ENCODE data around the gene NME1.
A peak's percentile ranks its signal among the peaks of the same experiment; 100 is the strongest.
"Not testable (repeated sequence)": the region's sequence is repeated elsewhere in the genome, so short reads cannot be mapped to it uniquely, and the experiment has no call there.

The NME1 gene

GRCh38 chr17:51170736-51171135, 17.4 kb downstream of the NME1 start:
- no peaks in the 10 kb centered on the region for H3K9me3 ChIP-seq (ENCODE audit: control extremely low read depth in 1 of 5, control insufficient read depth in 4 of 5, insufficient read depth in 2 of 5, low read depth in 1 of 5, low read length in 4 of 5)
- peaks cover 11 to 50% (median 36%) of the 10 kb centered on the region in 4 experiments for H3K36me3 ChIP-seq (ENCODE audit: control insufficient read depth in 4 of 4, insufficient read depth in 4 of 4, low read length in 3 of 4)
- WGBS (ENCODE audit: insufficient coverage) = no CpG with 5 or more reads among the region's 2 CpGs
- peaks cover 0 to 13% (median 11%) of the 10 kb centered on the region in 4 experiments for H3K4me1 ChIP-seq (ENCODE audit: control extremely low read depth in 1 of 4, control insufficient read depth in 4 of 4, insufficient read depth in 4 of 4, low read length in 3 of 4)
- CTCF ChIA-PET = interaction anchor here (1.5 to 2.4 kb wide), 2 partner anchors 9 to 14 kb away, joined by 5 to 6 read pairs; no protein-coding TSS in a partner anchor
- no peak overlapping the region for H3K27ac ChIP-seq (ENCODE audit: insufficient read depth in 1 of 2, low read depth in 1 of 2, low read length in 2 of 2, poor library complexity in 1 of 2, severe bottlenecking in 2 of 2)
- POLR2A ChIA-PET = no interaction called here
- H3K27me3 ChIP-seq (replicated peaks in 2 of 5; ENCODE audit: control insufficient read depth in 4 of 5, insufficient read depth in 5 of 5, low read length in 4 of 5) = no peaks in the 10 kb centered on the region
- no peak overlapping the region for H3K4me3 ChIP-seq (ENCODE audit: control insufficient read depth in 1 of 7, extremely low read depth in 1 of 7, insufficient read depth in 4 of 7, low read depth in 2 of 7, low read length in 6 of 7)
- no peak for DNase-seq

GRCh38 chr17:51172030-51172429, 18.7 kb downstream of the NME1 start:
- DNase-seq = not testable (repeated sequence)
- H3K4me1 ChIP-seq (ENCODE audit: control extremely low read depth in 1 of 4, control insufficient read depth in 4 of 4, insufficient read depth in 4 of 4, low read length in 3 of 4) = peaks cover 0 to 10% (median 4%) of the 10 kb centered on the region in 4 experiments
- WGBS (ENCODE audit: insufficient coverage) = 89% methylated on average over 9 of the region's 9 CpGs

GRCh38 chr17:51180486-51180885, 27.1 kb downstream of the NME1 start:
- ChIA-PET CTCF (interaction anchor here (1.0 kb wide), 1 partner anchor 180 kb away, joined by 3 read pairs; no protein-coding TSS in a partner anchor), POLR2A (no interaction called here)
- 100% methylated on average over 1 of the region's 5 CpGs for WGBS (ENCODE audit: insufficient coverage)

More at GRCh38 chr17:51172030-51172429, 18.7 kb downstream of the NME1 start:
- H3K27me3 ChIP-seq (replicated peaks in 2 of 5; ENCODE audit: control insufficient read depth in 4 of 5, insufficient read depth in 5 of 5, low read length in 4 of 5); H3K4me3 ChIP-seq (ENCODE audit: control insufficient read depth in 1 of 7, extremely low read depth in 1 of 7, insufficient read depth in 4 of 7, low read depth in 2 of 7, low read length in 6 of 7); H3K27ac ChIP-seq (ENCODE audit: insufficient read depth in 1 of 2, low read depth in 1 of 2, low read length in 2 of 2, poor library complexity in 1 of 2, severe bottlenecking in 2 of 2); H3K9me3 ChIP-seq (ENCODE audit: control extremely low read depth in 1 of 5, control insufficient read depth in 4 of 5, insufficient read depth in 2 of 5, low read depth in 1 of 5, low read length in 4 of 5); POLR2A ChIA-PET: not testable (repeated sequence)
- H3K36me3 ChIP-seq (ENCODE audit: control insufficient read depth in 4 of 4, insufficient read depth in 4 of 4, low read length in 3 of 4) = peaks cover 11 to 50% (median 37%) of the 10 kb centered on the region in 4 experiments
- CTCF ChIA-PET = interaction anchor here (2.4 kb wide), 1 partner anchor 10 kb away, joined by 6 read pairs; no protein-coding TSS in a partner anchor

GRCh38 chr17:51184124-51184523, 30.8 kb downstream of the NME1 start:
- WGBS (ENCODE audit: insufficient coverage) = 83% methylated on average over 1 of the region's 1 CpG
- H3K27ac ChIP-seq (ENCODE audit: insufficient read depth in 1 of 2, low read depth in 1 of 2, low read length in 2 of 2, poor library complexity in 1 of 2, severe bottlenecking in 2 of 2) = peak overlapping the region in 1 of 2 experiments; percentile 36
- H3K36me3 ChIP-seq (ENCODE audit: control insufficient read depth in 4 of 4, insufficient read depth in 4 of 4, low read length in 3 of 4) = peaks cover 9 to 62% (median 41%) of the 10 kb centered on the region in 4 experiments
- no peaks in the 10 kb centered on the region for H3K27me3 ChIP-seq (replicated peaks in 2 of 5; ENCODE audit: control insufficient read depth in 4 of 5, insufficient read depth in 5 of 5, low read length in 4 of 5)
- H3K9me3 ChIP-seq (ENCODE audit: control extremely low read depth in 1 of 5, control insufficient read depth in 4 of 5, insufficient read depth in 2 of 5, low read depth in 1 of 5, low read length in 4 of 5) = no peaks in the 10 kb centered on the region
- no peak overlapping the region for H3K4me3 ChIP-seq (ENCODE audit: control insufficient read depth in 1 of 7, extremely low read depth in 1 of 7, insufficient read depth in 4 of 7, low read depth in 2 of 7, low read length in 6 of 7)
- POLR2A ChIA-PET = interaction anchor here (0.5 kb wide), 1 partner anchor 81 kb away, joined by 3 read pairs; no protein-coding TSS in a partner anchor
- H3K4me1 ChIP-seq (ENCODE audit: control extremely low read depth in 1 of 4, control insufficient read depth in 4 of 4, insufficient read depth in 4 of 4, low read length in 3 of 4) = peaks cover 0 to 3% (median 0%) of the 10 kb centered on the region in 4 experiments
- no peak for DNase-seq
- CTCF ChIA-PET = interaction anchor here (1.8 kb wide), 1 partner anchor 14 kb away, joined by 5 read pairs; no protein-coding TSS in a partner anchor

More at GRCh38 chr17:51180486-51180885, 27.1 kb downstream of the NME1 start:
- Histone ChIP-seq H3K27me3 (replicated peaks in 2 of 5; ENCODE audit: control insufficient read depth in 4 of 5, insufficient read depth in 5 of 5, low read length in 4 of 5) (no peaks in the 10 kb centered on the region), H3K4me3 (ENCODE audit: control insufficient read depth in 1 of 7, extremely low read depth in 1 of 7, insufficient read depth in 4 of 7, low read depth in 2 of 7, low read length in 6 of 7) (no peak overlapping the region), H3K9me3 (ENCODE audit: control extremely low read depth in 1 of 5, control insufficient read depth in 4 of 5, insufficient read depth in 2 of 5, low read depth in 1 of 5, low read length in 4 of 5) (no peaks in the 10 kb centered on the region), H3K4me1 (ENCODE audit: control extremely low read depth in 1 of 4, control insufficient read depth in 4 of 4, insufficient read depth in 4 of 4, low read length in 3 of 4) (peaks cover 0 to 3% (median 0%) of the 10 kb centered on the region in 4 experiments), H3K36me3 (ENCODE audit: control insufficient read depth in 4 of 4, insufficient read depth in 4 of 4, low read length in 3 of 4) (peaks cover 8 to 47% (median 32%) of the 10 kb centered on the region in 4 experiments), H3K27ac (ENCODE audit: insufficient read depth in 1 of 2, low read depth in 1 of 2, low read length in 2 of 2, poor library complexity in 1 of 2, severe bottlenecking in 2 of 2) (no peak overlapping the region)
- no peak for DNase-seq

DNA sequence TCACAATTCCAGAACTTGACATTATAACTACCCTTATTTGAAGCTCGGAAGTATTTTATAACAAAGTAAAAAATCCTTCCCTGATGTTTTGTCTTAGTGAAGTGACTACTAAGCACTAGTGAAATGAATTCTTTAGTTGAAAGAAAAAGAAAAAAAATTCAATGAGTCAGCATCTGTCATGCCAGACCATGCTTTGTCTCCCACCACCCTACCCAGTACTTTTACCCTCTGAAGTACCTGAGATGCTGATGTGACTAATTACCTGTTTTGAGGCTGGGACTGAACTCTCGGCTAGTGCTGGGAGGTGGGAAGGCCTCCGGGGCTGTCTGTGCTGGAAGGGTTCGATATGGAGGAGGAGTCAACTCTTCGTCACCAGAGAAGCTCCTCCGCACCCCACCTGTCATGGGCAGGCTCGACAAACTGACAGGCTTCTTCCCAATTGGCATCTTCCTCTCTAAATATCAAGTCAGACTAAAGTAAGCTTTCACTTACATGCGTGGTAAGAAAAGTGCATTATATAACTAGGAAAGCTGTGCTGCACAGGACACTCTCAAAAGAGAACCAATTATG, 32.5 kb downstream of the NME1 start:
- H3K9me3 ChIP-seq (ENCODE audit: control extremely low read depth in 1 of 5, control insufficient read depth in 4 of 5, insufficient read depth in 2 of 5, low read depth in 1 of 5, low read length in 4 of 5) = no peaks in the 10 kb centered on the region
- ChIA-PET POLR2A (no interaction called here), CTCF (interaction anchor here (1.1 kb wide), 1 partner anchor 9 kb away, joined by 3 read pairs; no protein-coding TSS in a partner anchor)
- DNase-seq = no peak
- no peak overlapping the region for H3K27ac ChIP-seq (ENCODE audit: insufficient read depth in 1 of 2, low read depth in 1 of 2, low read length in 2 of 2, poor library complexity in 1 of 2, severe bottlenecking in 2 of 2)
- peaks cover 10 to 65% (median 49%) of the 10 kb centered on the region in 4 experiments for H3K36me3 ChIP-seq (ENCODE audit: control insufficient read depth in 4 of 4, insufficient read depth in 4 of 4, low read length in 3 of 4)
- H3K27me3 ChIP-seq (replicated peaks in 2 of 5; ENCODE audit: control insufficient read depth in 4 of 5, insufficient read depth in 5 of 5, low read length in 4 of 5) = no peaks in the 10 kb centered on the region
- H3K4me1 ChIP-seq (ENCODE audit: control extremely low read depth in 1 of 4, control insufficient read depth in 4 of 4, insufficient read depth in 4 of 4, low read length in 3 of 4) = peaks cover 0 to 3% (median 0%) of the 10 kb centered on the region in 4 experiments
- WGBS (ENCODE audit: insufficient coverage) = 93% methylated on average over 3 of the region's 8 CpGs
- no peak overlapping the region for H3K4me3 ChIP-seq (ENCODE audit: control insufficient read depth in 1 of 7, extremely low read depth in 1 of 7, insufficient read depth in 4 of 7, low read depth in 2 of 7, low read length in 6 of 7)

DNA sequence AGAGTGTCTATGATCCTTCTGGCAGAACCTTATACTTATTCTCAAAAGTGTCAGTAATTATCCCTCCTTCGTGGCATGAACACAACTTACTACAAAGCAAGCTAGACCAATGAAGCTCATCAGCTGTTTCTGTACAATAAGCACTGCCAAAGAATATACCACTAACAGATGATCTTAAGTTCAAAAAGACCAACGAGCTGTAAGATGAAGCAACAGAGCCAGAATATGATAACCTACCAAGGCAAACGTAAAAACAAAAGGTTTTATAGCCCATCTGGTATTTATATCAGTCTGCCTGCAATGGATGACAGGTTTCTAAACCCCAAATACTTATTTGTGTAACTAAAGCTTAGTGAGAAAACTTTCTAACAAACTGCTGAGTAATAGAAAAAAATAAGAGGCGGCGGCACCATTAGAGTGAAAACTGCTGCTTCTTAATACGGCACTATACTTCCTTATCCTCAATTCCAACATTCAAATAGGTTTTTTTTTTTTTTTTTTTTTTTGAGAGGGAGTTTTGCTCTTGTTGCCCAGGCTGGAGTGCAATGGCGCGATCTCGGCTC, 35.0 kb downstream of the NME1 start:
- DNase-seq = no peak
- Histone ChIP-seq H3K4me3 (ENCODE audit: control insufficient read depth in 1 of 7, extremely low read depth in 1 of 7, insufficient read depth in 4 of 7, low read depth in 2 of 7, low read length in 6 of 7) (no peak overlapping the region), H3K4me1 (ENCODE audit: control extremely low read depth in 1 of 4, control insufficient read depth in 4 of 4, insufficient read depth in 4 of 4, low read length in 3 of 4) (peaks cover 0 to 3% (median 0%) of the 10 kb centered on the region in 4 experiments), H3K27ac (ENCODE audit: insufficient read depth in 1 of 2, low read depth in 1 of 2, low read length in 2 of 2, poor library complexity in 1 of 2, severe bottlenecking in 2 of 2) (peak overlapping the region in 1 of 2 experiments; percentile 29), H3K36me3 (ENCODE audit: control insufficient read depth in 4 of 4, insufficient read depth in 4 of 4, low read length in 3 of 4) (peaks cover 19 to 67% (median 49%) of the 10 kb centered on the region in 4 experiments), H3K27me3 (replicated peaks in 2 of 5; ENCODE audit: control insufficient read depth in 4 of 5, insufficient read depth in 5 of 5, low read length in 4 of 5) (no peaks in the 10 kb centered on the region), H3K9me3 (ENCODE audit: control extremely low read depth in 1 of 5, control insufficient read depth in 4 of 5, insufficient read depth in 2 of 5, low read depth in 1 of 5, low read length in 4 of 5) (no peaks in the 10 kb centered on the region)
- ChIA-PET CTCF (no interaction called here), POLR2A (interaction anchor here (0.6 kb wide), 1 partner anchor 24 kb away, joined by 3 read pairs; no protein-coding TSS in a partner anchor)
- WGBS (ENCODE audit: insufficient coverage) = 80% methylated on average over 1 of the region's 9 CpGs

GRCh38 chr17:51189162-51189561, 35.8 kb downstream of the NME1 start:
- POLR2A ChIA-PET = no interaction called here
- Histone ChIP-seq H3K27ac (ENCODE audit: insufficient read depth in 1 of 2, low read depth in 1 of 2, low read length in 2 of 2, poor library complexity in 1 of 2, severe bottlenecking in 2 of 2) (no peak overlapping the region), H3K4me3 (ENCODE audit: control insufficient read depth in 1 of 7, extremely low read depth in 1 of 7, insufficient read depth in 4 of 7, low read depth in 2 of 7, low read length in 6 of 7) (no peak overlapping the region), H3K4me1 (ENCODE audit: control extremely low read depth in 1 of 4, control insufficient read depth in 4 of 4, insufficient read depth in 4 of 4, low read length in 3 of 4) (peaks cover 0 to 2% (median 0%) of the 10 kb centered on the region in 4 experiments), H3K36me3 (ENCODE audit: control insufficient read depth in 4 of 4, insufficient read depth in 4 of 4, low read length in 3 of 4) (peaks cover 24 to 69% (median 49%) of the 10 kb centered on the region in 4 experiments), H3K27me3 (replicated peaks in 2 of 5; ENCODE audit: control insufficient read depth in 4 of 5, insufficient read depth in 5 of 5, low read length in 4 of 5) (no peaks in the 10 kb centered on the region), H3K9me3 (ENCODE audit: control extremely low read depth in 1 of 5, control insufficient read depth in 4 of 5, insufficient read depth in 2 of 5, low read depth in 1 of 5, low read length in 4 of 5) (no peaks in the 10 kb centered on the region)
- CTCF ChIA-PET = no interaction called here
- no peak for DNase-seq
